ENCODE results near the gene FAM81B.

Gene FAM81B

GRCh38 chr5:95426227-95426626 lies 35.1 kb downstream of the FAM81B start:
- no peak overlapping the region for H3K4me3 Mint-ChIP-seq

GRCh38 chr5:95432779-95433178 lies 41.6 kb downstream of the FAM81B start:
- Mint-ChIP-seq H3K27ac (no peak overlapping the region), H3K4me1 (ENCODE audit: low read depth) (no peaks in the 10 kb centered on the region), H3K27me3 (peaks cover 7% of the 10 kb centered on the region)

More at GRCh38 chr5:95426227-95426626, 35.1 kb downstream of the FAM81B start:
- Mint-ChIP-seq H3K27ac (no peak overlapping the region), H3K9me3 (ENCODE audit: low read depth) (no peaks in the 10 kb centered on the region), H3K4me1 (ENCODE audit: low read depth) (no peaks in the 10 kb centered on the region), H3K36me3 (no peaks in the 10 kb centered on the region), H3K27me3 (peaks cover 4% of the 10 kb centered on the region)

GRCh38 chr5:95439801-95440493 lies 48.8 kb downstream of the FAM81B start:
- Mint-ChIP-seq H3K4me1 (ENCODE audit: low read depth) (no peaks in the 10 kb centered on the region), H3K4me3 (no peak overlapping the region), H3K27me3 (peaks cover 26% of the 10 kb centered on the region), H3K9me3 (ENCODE audit: low read depth) (no peaks in the 10 kb centered on the region), H3K27ac (no peak overlapping the region), H3K36me3 (no peaks in the 10 kb centered on the region)

More at GRCh38 chr5:95432779-95433178, 41.6 kb downstream of the FAM81B start:
- no peak overlapping the region for H3K4me3 Mint-ChIP-seq
- no peaks in the 10 kb centered on the region for H3K9me3 Mint-ChIP-seq (ENCODE audit: low read depth)
- no peaks in the 10 kb centered on the region for H3K36me3 Mint-ChIP-seq

- Mint-ChIP-seq H3K9me3 (ENCODE audit: low read depth) (no peaks in the 10 kb centered on the region), H3K27ac (no peak overlapping the region), H3K4me1 (ENCODE audit: low read depth) (no peaks in the 10 kb centered on the region), H3K4me3 (no peak overlapping the region), H3K27me3 (peaks cover 27% of the 10 kb centered on the region), H3K36me3 (no peaks in the 10 kb centered on the region)
Observed at GRCh38 chr5:95440825-95441224, 49.7 kb downstream of the FAM81B start.

GRCh38 chr5:95441636-95442035 lies 50.5 kb downstream of the FAM81B start:
- Mint-ChIP-seq H3K9me3 (ENCODE audit: low read depth) (no peaks in the 10 kb centered on the region), H3K27ac (no peak overlapping the region), H3K36me3 (no peaks in the 10 kb centered on the region), H3K4me1 (ENCODE audit: low read depth) (no peaks in the 10 kb centered on the region), H3K27me3 (peaks cover 30% of the 10 kb centered on the region), H3K4me3 (no peak overlapping the region)

GRCh38 chr5:95445442-95445841 lies 54.3 kb downstream of the FAM81B start:
- no peaks in the 10 kb centered on the region for H3K36me3 Mint-ChIP-seq
- no peak overlapping the region for H3K4me3 Mint-ChIP-seq
- peaks cover 24% of the 10 kb centered on the region for H3K27me3 Mint-ChIP-seq
- no peaks in the 10 kb centered on the region for H3K9me3 Mint-ChIP-seq (ENCODE audit: low read depth)
- no peak overlapping the region for H3K27ac Mint-ChIP-seq
- H3K4me1 Mint-ChIP-seq (ENCODE audit: low read depth) = no peaks in the 10 kb centered on the region

- no peak overlapping the region for H3K4me3 Mint-ChIP-seq
- H3K27ac Mint-ChIP-seq = no peak overlapping the region
- peaks cover 19% of the 10 kb centered on the region for H3K27me3 Mint-ChIP-seq
- H3K9me3 Mint-ChIP-seq (ENCODE audit: low read depth) = no peaks in the 10 kb centered on the region
- no peaks in the 10 kb centered on the region for H3K4me1 Mint-ChIP-seq (ENCODE audit: low read depth)
- H3K36me3 Mint-ChIP-seq = no peaks in the 10 kb centered on the region
Observed at GRCh38 chr5:95445995-95446394, 54.8 kb downstream of the FAM81B start.

GRCh38 chr5:95446560-95447221 lies 55.5 kb downstream of the FAM81B start:
- Mint-ChIP-seq H3K36me3 (no peaks in the 10 kb centered on the region), H3K4me1 (ENCODE audit: low read depth) (no peaks in the 10 kb centered on the region), H3K9me3 (ENCODE audit: low read depth) (no peaks in the 10 kb centered on the region), H3K4me3 (no peak overlapping the region), H3K27ac (no peak overlapping the region), H3K27me3 (peaks cover 19% of the 10 kb centered on the region)

GRCh38 chr5:95447961-95448360 lies 56.8 kb downstream of the FAM81B start:
- no peak overlapping the region for H3K4me3 Mint-ChIP-seq
- no peaks in the 10 kb centered on the region for H3K36me3 Mint-ChIP-seq
- H3K9me3 Mint-ChIP-seq (ENCODE audit: low read depth) = no peaks in the 10 kb centered on the region
- H3K4me1 Mint-ChIP-seq (ENCODE audit: low read depth) = no peaks in the 10 kb centered on the region
- H3K27ac Mint-ChIP-seq = no peak overlapping the region
- peaks cover 15% of the 10 kb centered on the region for H3K27me3 Mint-ChIP-seq

GRCh38 chr5:95448789-95449188 lies 57.6 kb downstream of the FAM81B start:
- H3K27ac Mint-ChIP-seq = no peak overlapping the region
- peaks cover 15% of the 10 kb centered on the region for H3K27me3 Mint-ChIP-seq
- no peak overlapping the region for H3K4me3 Mint-ChIP-seq
- no peaks in the 10 kb centered on the region for H3K9me3 Mint-ChIP-seq (ENCODE audit: low read depth)
- H3K36me3 Mint-ChIP-seq = no peaks in the 10 kb centered on the region
- no peaks in the 10 kb centered on the region for H3K4me1 Mint-ChIP-seq (ENCODE audit: low read depth)

GRCh38 chr5:95449460-95449859 lies 58.3 kb downstream of the FAM81B start:
- H3K4me3 Mint-ChIP-seq = no peak overlapping the region
- peaks cover 9% of the 10 kb centered on the region for H3K27me3 Mint-ChIP-seq
- H3K4me1 Mint-ChIP-seq (ENCODE audit: low read depth) = no peaks in the 10 kb centered on the region
- no peak overlapping the region for H3K27ac Mint-ChIP-seq
- H3K9me3 Mint-ChIP-seq (ENCODE audit: low read depth) = no peaks in the 10 kb centered on the region
- no peaks in the 10 kb centered on the region for H3K36me3 Mint-ChIP-seq

GRCh38 chr5:95454536-95454935 lies 63.4 kb downstream of the FAM81B start:
- H3K27ac Mint-ChIP-seq = no peak overlapping the region
- no peaks in the 10 kb centered on the region for H3K27me3 Mint-ChIP-seq
- H3K9me3 Mint-ChIP-seq (ENCODE audit: low read depth) = no peaks in the 10 kb centered on the region
- H3K4me3 Mint-ChIP-seq = no peak overlapping the region
- H3K36me3 Mint-ChIP-seq = peaks cover 3% of the 10 kb centered on the region
- H3K4me1 Mint-ChIP-seq (ENCODE audit: low read depth) = no peaks in the 10 kb centered on the region

- no peaks in the 10 kb centered on the region for H3K27me3 Mint-ChIP-seq
- no peaks in the 10 kb centered on the region for H3K9me3 Mint-ChIP-seq (ENCODE audit: low read depth)
- no peaks in the 10 kb centered on the region for H3K4me1 Mint-ChIP-seq (ENCODE audit: low read depth)
- no peak overlapping the region for H3K4me3 Mint-ChIP-seq
- no peak overlapping the region for H3K27ac Mint-ChIP-seq
- peaks cover 26% of the 10 kb centered on the region for H3K36me3 Mint-ChIP-seq
Observed at GRCh38 chr5:95460665-95461064, 69.5 kb downstream of the FAM81B start.

- H3K4me3 Mint-ChIP-seq = no peak overlapping the region
- no peak overlapping the region for H3K27ac Mint-ChIP-seq
- peaks cover 22% of the 10 kb centered on the region for H3K36me3 Mint-ChIP-seq
- H3K4me1 Mint-ChIP-seq (ENCODE audit: low read depth) = no peaks in the 10 kb centered on the region
- no peaks in the 10 kb centered on the region for H3K27me3 Mint-ChIP-seq
- no peaks in the 10 kb centered on the region for H3K9me3 Mint-ChIP-seq (ENCODE audit: low read depth)
Observed at GRCh38 chr5:95471487-95471886, 80.3 kb downstream of the FAM81B start.

- H3K9me3 Mint-ChIP-seq (ENCODE audit: low read depth) = no peaks in the 10 kb centered on the region
- H3K27ac Mint-ChIP-seq = no peak overlapping the region
- no peaks in the 10 kb centered on the region for H3K4me1 Mint-ChIP-seq (ENCODE audit: low read depth)
- peaks cover 23% of the 10 kb centered on the region for H3K36me3 Mint-ChIP-seq
- no peak overlapping the region for H3K4me3 Mint-ChIP-seq
- no peaks in the 10 kb centered on the region for H3K27me3 Mint-ChIP-seq
Observed at GRCh38 chr5:95471942-95472341, 80.8 kb downstream of the FAM81B start.

- H3K27me3 Mint-ChIP-seq = no peaks in the 10 kb centered on the region
- H3K9me3 Mint-ChIP-seq (ENCODE audit: low read depth) = peaks cover 7% of the 10 kb centered on the region
- no peak overlapping the region for H3K4me3 Mint-ChIP-seq
- no peak overlapping the region for H3K27ac Mint-ChIP-seq
- peaks cover 1% of the 10 kb centered on the region for H3K4me1 Mint-ChIP-seq (ENCODE audit: low read depth)
- peaks cover 53% of the 10 kb centered on the region for H3K36me3 Mint-ChIP-seq
Observed at GRCh38 chr5:95484421-95484820, 93.3 kb downstream of the FAM81B start.
